A549 treated with CpdA at 1 μM for 4 hours (cell line): ENCODE results near the gene ZXDB. TPM values are rescaled to one million over a fixed set of nuclear protein-coding genes. Genes with fewer than 3 reads are reported as not detected.

ENCODE experiments used
- total RNA-seq: library from RNA; stranded (reverse); fragments of 200-300 nt; extraction: Qiagen RNA extraction; gene quantifications from 5 replicates; pipeline ENCODE4 v1.2.3, GENCODE V29; 2022; ENCODE audit warnings: low read depth

Gene ZXDB
- 5.9 to 6.3 TPM (median 5.9 TPM) in 5 replicates for total RNA-seq

DNA sequence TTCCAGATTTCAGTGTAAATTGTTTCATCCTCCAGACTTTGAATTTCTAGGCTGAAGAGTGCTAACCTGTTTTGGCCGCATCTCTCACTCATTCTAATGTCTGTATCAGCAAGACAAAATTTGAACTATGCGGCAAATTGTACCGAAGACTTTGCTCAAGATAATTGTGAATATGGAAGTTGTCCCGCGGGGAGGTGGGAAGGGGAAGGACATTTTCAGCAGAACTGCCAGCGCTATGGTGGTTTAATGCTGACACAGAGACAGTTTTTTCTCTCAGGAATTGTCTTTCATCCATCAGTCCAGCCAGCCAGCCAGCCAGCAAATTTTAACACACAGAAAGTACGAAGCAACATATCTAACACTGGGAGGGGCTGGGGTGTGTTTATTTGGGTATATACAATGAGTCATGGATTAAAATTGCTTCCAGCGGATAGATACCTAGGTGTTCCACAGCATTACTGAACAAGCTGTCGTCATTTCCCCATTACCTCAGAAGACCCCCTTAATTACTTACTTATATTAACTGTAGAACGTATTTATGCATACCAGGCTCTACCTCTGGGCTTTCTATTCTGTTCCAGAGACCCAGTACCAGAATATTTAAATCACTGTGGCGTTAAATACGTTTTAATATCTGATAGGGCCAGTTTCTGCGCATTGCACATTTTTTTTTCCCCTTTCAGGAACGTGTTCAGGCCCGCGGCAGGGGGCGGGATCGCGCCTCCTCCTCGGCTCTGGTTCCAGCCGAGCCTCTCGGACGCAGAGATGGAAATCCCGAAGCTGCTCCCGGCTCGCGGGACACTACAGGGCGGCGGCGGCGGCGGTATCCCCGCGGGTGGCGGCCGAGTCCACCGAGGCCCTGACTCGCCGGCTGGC is at the start of gene ZXDB:
Gene ZXDB (plus strand): TSS at position 728 of the 876 bp plus-strand sequence. CDS start 38 bp downstream, at position 766.

Other genes starting within 250 kb of the ZXDB start
- gene NLRP2B, start 88.2 kb downstream of the ZXDB start, total RNA-seq, result not detected in 5 replicates